GM19468 (cell line): Measurements from ENCODE around the gene TNFAIP6.
"Not testable (repeated sequence)": the region's sequence is repeated elsewhere in the genome, so short reads cannot be mapped to it uniquely, and the experiment has no call there.

Experiments used
- ATAC-seq: cut with Tn5 transposase; IDR thresholded peaks from one replicate; pipeline ENCODE4 v1.9.1; 2021; ENCODE audit warnings: mild to moderate bottlenecking, moderate library complexity, moderate number of reproducible peaks; ENCODE audit not compliant: unreplicated experiment; ENCODE audit errors: extremely low read depth

The TNFAIP6 gene

GRCh38 chr2:151409601-151410484, 52.5 kb downstream of the TNFAIP6 start, which contains the start of gene RIF1:
RIF1 (plus strand) TSS chr2:151409902; CDS start chr2:151410424, 522 bp downstream.
- ATAC-seq = peak; percentile 75

DNA sequence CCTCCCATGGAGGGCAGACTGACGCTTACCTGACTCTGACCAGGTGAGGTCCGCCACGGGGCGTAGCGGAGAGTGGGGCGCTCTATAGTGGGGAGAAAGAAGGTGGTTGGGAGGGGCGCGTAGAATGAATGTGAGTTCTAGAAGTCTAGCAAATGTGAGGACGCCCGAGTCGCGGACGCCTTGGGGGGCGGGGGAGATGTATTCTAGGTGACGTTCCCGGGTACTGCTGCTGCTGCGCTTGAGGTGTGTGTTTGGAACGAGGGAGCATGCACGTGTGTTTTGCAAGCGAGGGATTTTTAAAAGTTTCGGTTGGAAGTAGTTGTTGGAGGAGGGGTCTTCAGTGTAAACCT, 53.1 kb downstream of the TNFAIP6 start:
- no peak for ATAC-seq

DNA sequence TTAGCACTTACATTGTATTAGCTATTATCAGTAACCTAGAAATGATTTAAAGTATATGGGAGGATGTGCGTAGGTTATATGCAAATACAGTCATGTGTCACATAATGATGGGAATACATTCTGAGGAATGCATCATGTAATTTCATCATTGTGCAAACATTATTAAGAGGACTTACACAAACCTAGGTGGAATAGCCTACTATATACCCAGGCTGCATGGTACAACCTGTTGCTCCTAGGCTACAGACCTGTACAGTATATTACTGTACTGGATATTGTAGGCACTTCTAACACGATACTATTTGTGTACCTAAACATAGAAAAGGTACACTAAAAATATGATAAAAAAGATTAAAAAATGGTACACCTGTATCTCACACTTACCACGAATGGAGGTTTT, 60.3 kb downstream of the TNFAIP6 start:
- ATAC-seq = no peak

DNA sequence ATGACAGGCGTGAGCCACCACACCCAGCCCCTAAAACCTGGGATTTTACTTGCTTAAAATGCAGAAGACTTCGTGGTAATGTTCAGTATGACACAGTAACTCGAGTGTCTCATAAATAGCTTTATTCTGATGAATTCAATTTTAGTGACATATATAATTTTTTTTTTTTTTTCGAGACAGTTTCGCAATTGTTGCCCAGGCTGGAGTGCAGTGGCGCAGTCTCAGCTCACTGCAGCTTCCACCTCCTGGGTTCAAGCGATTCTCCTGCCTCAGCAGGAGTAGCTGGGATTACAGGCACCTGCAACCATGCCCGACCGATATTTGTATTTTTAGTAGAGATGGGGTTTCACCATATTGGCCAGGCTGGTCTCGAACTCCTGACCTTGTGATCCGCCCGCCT, 64.3 kb downstream of the TNFAIP6 start:
- ATAC-seq = not testable (repeated sequence)

DNA sequence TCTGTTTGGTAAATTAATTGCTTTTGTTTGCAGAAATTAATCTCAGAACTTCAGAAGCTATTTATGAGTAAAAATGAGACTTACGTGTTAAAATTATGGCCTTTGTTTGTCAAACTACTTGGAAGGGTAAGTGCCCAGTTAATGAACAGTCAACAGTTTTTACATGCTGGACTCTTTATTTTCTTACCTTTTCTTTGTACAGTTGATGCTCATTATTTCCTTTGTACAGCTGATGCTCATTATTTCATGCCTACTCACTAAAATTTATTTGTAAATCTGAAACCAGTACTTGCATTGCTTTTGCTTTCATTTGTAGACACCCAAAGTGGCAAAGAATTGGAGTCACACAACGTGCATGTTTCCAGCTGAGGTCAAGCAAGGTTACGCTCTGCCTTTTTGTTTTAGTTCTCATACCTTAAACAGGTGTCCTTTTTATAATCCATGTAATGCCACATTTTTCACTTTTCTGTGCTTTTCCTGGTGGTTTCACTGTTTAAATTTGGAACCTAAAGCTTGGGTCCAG, 65.6 kb downstream of the TNFAIP6 start:
- peak; percentile 83 for ATAC-seq

- no peak for ATAC-seq
Measured at GRCh38 chr2:151423760-151424159, 66.4 kb downstream of the TNFAIP6 start.
